K562 (cell line): ENCODE data around the gene TFAP2A. TPM values are rescaled to one million over a fixed set of nuclear protein-coding genes. Genes with fewer than 3 reads are reported as not detected.
A peak's percentile ranks its signal among the peaks of the same experiment; 100 is the strongest.

Experiments used
- ATAC-seq: fragments of 200-7000 bp; cut with Tn5 transposase; 3 replicates; pipeline ENCODE4 v1.9.1; 2020; ENCODE audit warnings: moderate library complexity
- BruUV-seq: library from RNA; stranded (reverse); fragments of 400-500 nt; replicated peaks from 2 replicates; lab custom pipeline; 2021; lab: Mats Ljungman, UMichigan
- CTCF ChIA-PET: fragments of 300-600 bp; formaldehyde crosslinking; extraction: SDS; loops from one replicate; lab custom pipeline; 2021; ENCODE audit warnings: low intra/inter-chr PET ratio; lab: Yijun Ruan, JAX
- POLR2A ChIA-PET: fragments of 300-600, 350-650 bp; sonication (Branson Sonifier 250); formaldehyde crosslinking; extraction: SDS; loops from one replicate; lab custom pipeline; 2021; ENCODE audit warnings: antibody characterized with exemption, inconsistent platforms; lab: Yijun Ruan, JAX
- DNase-seq, 4 experiments: peaks; one replicate each; pipeline versions ENCODE4 v3.0.0 to v3.0.0-alpha.2; 2011 to 2018; ENCODE audit warnings: low spot score in 3 of 4, mixed read lengths in 3 of 4; ENCODE audit errors: extremely low read depth in 1 of 4
- FAIRE-seq: peaks from 2 replicates; lab custom pipeline; 2011; peaks lifted over from hg19 to GRCh38; lab: Jason Lieb, UNC
- H2AFZ ChIP-seq: 2 replicates; pipeline ENCODE4 v1.6.0; 2011; ENCODE audit warnings: low read depth, low read length, control low read depth, inconsistent platforms
- H3K27ac ChIP-seq: fragments of 200-600 bp; 3 replicates; pipeline ENCODE4 v1.8.0; 2011; ENCODE audit warnings: low read depth, mild to moderate bottlenecking, control low read depth, inconsistent platforms, low read length, moderate library complexity, mixed read lengths; ENCODE audit errors: extremely low read depth
- H3K27me3 ChIP-seq, 2 experiments: fragments of 300-600 bp in 1 of 2; 2 replicates in 1 of 2; 3 replicates in 1 of 2; pipeline versions ENCODE4 v1.6.0 to v1.8.0; 2011; ENCODE audit warnings: inconsistent platforms in 2 of 2, low read length in 2 of 2, mild to moderate bottlenecking in 1 of 2, mixed read lengths in 1 of 2, moderate library complexity in 1 of 2; ENCODE audit not compliant: control insufficient read depth in 2 of 2, insufficient read depth in 2 of 2
- H3K36me3 ChIP-seq: fragments of 300-600 bp; 3 replicates; pipeline ENCODE4 v1.8.0; 2011; ENCODE audit warnings: mild to moderate bottlenecking, low read length, inconsistent platforms; ENCODE audit not compliant: control insufficient read depth, insufficient read depth
- H3K4me1 ChIP-seq, 2 experiments: fragments of 200-600 bp in 1 of 2; replicated peaks in 1 of 2; 2 replicates in 1 of 2; 3 replicates in 1 of 2; pipeline versions ENCODE4 v1.5.1 to v1.8.0; 2011; ENCODE audit warnings: inconsistent platforms in 2 of 2, low read length in 2 of 2, mild to moderate bottlenecking in 1 of 2, mixed read lengths in 1 of 2, moderate library complexity in 1 of 2; ENCODE audit not compliant: control insufficient read depth in 2 of 2, insufficient read depth in 2 of 2
- H3K4me2 ChIP-seq: 2 replicates; pipeline ENCODE4 v1.6.1; 2011; ENCODE audit warnings: low read length, control low read depth, inconsistent platforms, mixed read lengths; ENCODE audit not compliant: insufficient read depth
- H3K4me3 ChIP-seq: fragments of 200-600 bp; sonication (generic), shearing (Covaris generic); 2 replicates; pipeline ENCODE4 v1.5.1; 2016; ENCODE audit warnings: control low read depth, inconsistent platforms
- H3K79me2 ChIP-seq: fragments of 200-600 bp; 3 replicates; pipeline ENCODE4 v1.8.0; 2011; ENCODE audit warnings: low read length, inconsistent platforms; ENCODE audit not compliant: control insufficient read depth, insufficient read depth
- H3K9ac ChIP-seq, 2 experiments: 2 replicates each; pipeline versions ENCODE4 v1.6.0 to v1.6.1; 2011; ENCODE audit warnings: low read depth in 2 of 2, low read length in 2 of 2, control low read depth in 1 of 2, inconsistent platforms in 1 of 2, mild to moderate bottlenecking in 1 of 2, mixed read lengths in 1 of 2; ENCODE audit not compliant: insufficient read depth in 1 of 2
- H3K9me1 ChIP-seq: one replicate; pipeline ENCODE4 v1.6.0; 2011; ENCODE audit warnings: inconsistent platforms, mild to moderate bottlenecking, low read length, moderate library complexity; ENCODE audit not compliant: control insufficient read depth, insufficient read depth
- H3K9me3 ChIP-seq: replicated peaks from 2 replicates; pipeline ENCODE4 v1.5.1; 2011; ENCODE audit warnings: low read depth, low read length, inconsistent platforms; ENCODE audit not compliant: control insufficient read depth, insufficient read depth
- H4K20me1 ChIP-seq: replicated peaks from 2 replicates; pipeline ENCODE4 v1.6.1; 2011; ENCODE audit warnings: low read length, inconsistent platforms, mixed read lengths; ENCODE audit not compliant: control insufficient read depth, insufficient read depth
- CTBP1 ChIP-seq: fragments of 450-650 bp; IDR thresholded peaks from 2 replicates; pipeline ENCODE4 v1.6.1; 2016; ENCODE audit warnings: borderline replicate concordance
- WGBS: fragments of 100-300 bp; shearing (Covaris generic); methylation state at CpG from one replicate; pipeline ENCODE4 v1.1.6; 2016; ENCODE audit warnings: low coverage, mixed read lengths; ENCODE audit not compliant: insufficient coverage; ENCODE audit errors: missing lambda C conversion rate; 5-methylcytosine and 5-hydroxymethylcytosine counted together
- in situ Hi-C: fragments of 300-500 bp; cut with MboI; formaldehyde crosslinking; loops from 4 replicates; pipeline ENCODE4 v1.15.0; 2018; ENCODE audit warnings: inconsistent platforms, mixed read lengths
- intact Hi-C: fragments of 100-400 bp; cut with micrococcal nuclease; formaldehyde crosslinking; loops from 2 replicates; pipeline ENCODE4 v1.14.2; 2022
- polyA plus RNA-seq, 8 experiments: library from polyadenylated mRNA; depleted of rRNA in 4 of 8; stranded (reverse) in 5 of 8; unstranded in 3 of 8; fragments of >200 nt; fragmentation: Nextera tagmentation in 2 of 8; fragmentation: Illumina TruSeq in 1 of 8; extraction: Ambion mirVana in 2 of 8; extraction: Trizol in 1 of 8; gene quantifications; 2 replicates each; pipeline versions ENCODE4 v1.2.1 to v1.2.3, GENCODE V29; 2011 to 2014; ENCODE audit warnings: inconsistent platforms in 1 of 8, missing spikeins in 1 of 8
- total RNA-seq, 7 experiments: library from RNA; depleted of rRNA in 6 of 7; stranded (reverse); fragments of >200 nt in 6 of 7; fragmentation: Illumina TruSeq in 2 of 7; extraction: Trizol in 2 of 7; gene quantifications; 2 replicates each; pipeline versions ENCODE4 v1.2.1 to v1.2.3, GENCODE V29; 2011 to 2021; ENCODE audit warnings: low replicate concordance in 1 of 7
- TF ChIP-seq, protein P1 (sequence below): fragments of 450-650 bp; IDR thresholded peaks from 2 replicates; pipeline ENCODE4 v1.6.1; 2016; ENCODE audit warnings: mild to moderate bottlenecking, moderate library complexity

TFAP2A gene
- total and polyA plus RNA-seq, 9 of the 15 experiments (the other 6 are each of a cell fraction or from before 2014, with no cell fraction given), result 0.14 to 0.53 (median 0.19) TPM; not detected in 1

DNA sequence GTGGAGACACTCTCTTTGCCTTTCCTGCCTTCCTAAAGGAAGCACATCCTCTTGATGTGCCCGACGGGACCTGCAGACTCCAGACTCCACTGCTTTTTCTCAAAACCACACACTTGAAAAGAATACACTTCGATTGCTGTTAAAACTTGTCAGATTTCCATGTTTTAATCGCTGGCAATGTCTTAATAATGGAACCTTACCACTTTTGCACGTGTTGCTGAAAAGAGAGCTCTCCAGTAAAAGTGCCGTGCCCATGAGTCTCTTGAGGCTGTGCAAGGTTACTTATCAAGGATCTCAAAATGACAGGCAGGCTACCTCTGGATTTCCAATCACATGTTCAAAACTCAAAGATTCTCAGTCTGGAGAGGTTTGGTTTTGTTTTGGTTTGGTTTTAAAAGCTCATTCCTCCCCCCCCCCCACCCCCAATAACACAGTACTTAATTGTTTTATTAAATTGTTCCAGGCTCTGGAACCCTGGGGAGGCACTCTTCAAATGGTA is 12.0 kb upstream of the TFAP2A start:
- H3K9me1 ChIP-seq, result no peaks in the 10 kb centered on the region
- TF ChIP-seq CTBP1, result no peak
- TF ChIP-seq, protein P1, sequence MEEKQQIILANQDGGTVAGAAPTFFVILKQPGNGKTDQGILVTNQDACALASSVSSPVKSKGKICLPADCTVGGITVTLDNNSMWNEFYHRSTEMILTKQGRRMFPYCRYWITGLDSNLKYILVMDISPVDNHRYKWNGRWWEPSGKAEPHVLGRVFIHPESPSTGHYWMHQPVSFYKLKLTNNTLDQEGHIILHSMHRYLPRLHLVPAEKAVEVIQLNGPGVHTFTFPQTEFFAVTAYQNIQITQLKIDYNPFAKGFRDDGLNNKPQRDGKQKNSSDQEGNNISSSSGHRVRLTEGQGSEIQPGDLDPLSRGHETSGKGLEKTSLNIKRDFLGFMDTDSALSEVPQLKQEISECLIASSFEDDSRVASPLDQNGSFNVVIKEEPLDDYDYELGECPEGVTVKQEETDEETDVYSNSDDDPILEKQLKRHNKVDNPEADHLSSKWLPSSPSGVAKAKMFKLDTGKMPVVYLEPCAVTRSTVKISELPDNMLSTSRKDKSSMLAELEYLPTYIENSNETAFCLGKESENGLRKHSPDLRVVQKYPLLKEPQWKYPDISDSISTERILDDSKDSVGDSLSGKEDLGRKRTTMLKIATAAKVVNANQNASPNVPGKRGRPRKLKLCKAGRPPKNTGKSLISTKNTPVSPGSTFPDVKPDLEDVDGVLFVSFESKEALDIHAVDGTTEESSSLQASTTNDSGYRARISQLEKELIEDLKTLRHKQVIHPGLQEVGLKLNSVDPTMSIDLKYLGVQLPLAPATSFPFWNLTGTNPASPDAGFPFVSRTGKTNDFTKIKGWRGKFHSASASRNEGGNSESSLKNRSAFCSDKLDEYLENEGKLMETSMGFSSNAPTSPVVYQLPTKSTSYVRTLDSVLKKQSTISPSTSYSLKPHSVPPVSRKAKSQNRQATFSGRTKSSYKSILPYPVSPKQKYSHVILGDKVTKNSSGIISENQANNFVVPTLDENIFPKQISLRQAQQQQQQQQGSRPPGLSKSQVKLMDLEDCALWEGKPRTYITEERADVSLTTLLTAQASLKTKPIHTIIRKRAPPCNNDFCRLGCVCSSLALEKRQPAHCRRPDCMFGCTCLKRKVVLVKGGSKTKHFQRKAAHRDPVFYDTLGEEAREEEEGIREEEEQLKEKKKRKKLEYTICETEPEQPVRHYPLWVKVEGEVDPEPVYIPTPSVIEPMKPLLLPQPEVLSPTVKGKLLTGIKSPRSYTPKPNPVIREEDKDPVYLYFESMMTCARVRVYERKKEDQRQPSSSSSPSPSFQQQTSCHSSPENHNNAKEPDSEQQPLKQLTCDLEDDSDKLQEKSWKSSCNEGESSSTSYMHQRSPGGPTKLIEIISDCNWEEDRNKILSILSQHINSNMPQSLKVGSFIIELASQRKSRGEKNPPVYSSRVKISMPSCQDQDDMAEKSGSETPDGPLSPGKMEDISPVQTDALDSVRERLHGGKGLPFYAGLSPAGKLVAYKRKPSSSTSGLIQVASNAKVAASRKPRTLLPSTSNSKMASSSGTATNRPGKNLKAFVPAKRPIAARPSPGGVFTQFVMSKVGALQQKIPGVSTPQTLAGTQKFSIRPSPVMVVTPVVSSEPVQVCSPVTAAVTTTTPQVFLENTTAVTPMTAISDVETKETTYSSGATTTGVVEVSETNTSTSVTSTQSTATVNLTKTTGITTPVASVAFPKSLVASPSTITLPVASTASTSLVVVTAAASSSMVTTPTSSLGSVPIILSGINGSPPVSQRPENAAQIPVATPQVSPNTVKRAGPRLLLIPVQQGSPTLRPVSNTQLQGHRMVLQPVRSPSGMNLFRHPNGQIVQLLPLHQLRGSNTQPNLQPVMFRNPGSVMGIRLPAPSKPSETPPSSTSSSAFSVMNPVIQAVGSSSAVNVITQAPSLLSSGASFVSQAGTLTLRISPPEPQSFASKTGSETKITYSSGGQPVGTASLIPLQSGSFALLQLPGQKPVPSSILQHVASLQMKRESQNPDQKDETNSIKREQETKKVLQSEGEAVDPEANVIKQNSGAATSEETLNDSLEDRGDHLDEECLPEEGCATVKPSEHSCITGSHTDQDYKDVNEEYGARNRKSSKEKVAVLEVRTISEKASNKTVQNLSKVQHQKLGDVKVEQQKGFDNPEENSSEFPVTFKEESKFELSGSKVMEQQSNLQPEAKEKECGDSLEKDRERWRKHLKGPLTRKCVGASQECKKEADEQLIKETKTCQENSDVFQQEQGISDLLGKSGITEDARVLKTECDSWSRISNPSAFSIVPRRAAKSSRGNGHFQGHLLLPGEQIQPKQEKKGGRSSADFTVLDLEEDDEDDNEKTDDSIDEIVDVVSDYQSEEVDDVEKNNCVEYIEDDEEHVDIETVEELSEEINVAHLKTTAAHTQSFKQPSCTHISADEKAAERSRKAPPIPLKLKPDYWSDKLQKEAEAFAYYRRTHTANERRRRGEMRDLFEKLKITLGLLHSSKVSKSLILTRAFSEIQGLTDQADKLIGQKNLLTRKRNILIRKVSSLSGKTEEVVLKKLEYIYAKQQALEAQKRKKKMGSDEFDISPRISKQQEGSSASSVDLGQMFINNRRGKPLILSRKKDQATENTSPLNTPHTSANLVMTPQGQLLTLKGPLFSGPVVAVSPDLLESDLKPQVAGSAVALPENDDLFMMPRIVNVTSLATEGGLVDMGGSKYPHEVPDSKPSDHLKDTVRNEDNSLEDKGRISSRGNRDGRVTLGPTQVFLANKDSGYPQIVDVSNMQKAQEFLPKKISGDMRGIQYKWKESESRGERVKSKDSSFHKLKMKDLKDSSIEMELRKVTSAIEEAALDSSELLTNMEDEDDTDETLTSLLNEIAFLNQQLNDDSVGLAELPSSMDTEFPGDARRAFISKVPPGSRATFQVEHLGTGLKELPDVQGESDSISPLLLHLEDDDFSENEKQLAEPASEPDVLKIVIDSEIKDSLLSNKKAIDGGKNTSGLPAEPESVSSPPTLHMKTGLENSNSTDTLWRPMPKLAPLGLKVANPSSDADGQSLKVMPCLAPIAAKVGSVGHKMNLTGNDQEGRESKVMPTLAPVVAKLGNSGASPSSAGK, result 0 out of 2 replicates have a peak, but pooled peaks have one; percentile 23
- TF ChIP-seq, all 486 proteins: peak for 1
- Histone ChIP-seq H3K4me3 (no peak overlapping the region), H3K27me3 (peaks cover 14 to 33% of the 10 kb centered on the region in 2 experiments), H3K4me2 (no peak overlapping the region), H3K9me3 (no peaks in the 10 kb centered on the region), H3K9ac (no peak overlapping the region), H3K4me1 (peaks cover 8 to 19% of the 10 kb centered on the region in 2 experiments; a peak in 4 of 5 replicates), H3K79me2 (no peaks in the 10 kb centered on the region), H4K20me1 (no peaks in the 10 kb centered on the region), H3K27ac (no peak overlapping the region), H3K36me3 (no peaks in the 10 kb centered on the region), H2AFZ (peak overlapping the region; percentile 66)
- ChIA-PET POLR2A (no interaction called here), CTCF (interaction anchor here (0.6 kb wide), 1 partner anchor 427 kb away, joined by 3 read pairs; no protein-coding TSS in a partner anchor)
- DNase-seq (no peak), ATAC-seq (no peak), FAIRE-seq (no peak)
- no TSS peak for BruUV-seq
- WGBS, result 18% methylated on average over 6 of the region's 6 CpGs
- in situ Hi-C loops, result loop anchor here (25.0 kb wide), 1 partner anchor 1990 kb away; the partner anchor contains the start of gene SLC35B3
- intact Hi-C loops, result loop anchor here (5.0 to 10.0 kb wide), 2 partner anchors 395 to 1992 kb away; partner anchors contain the start of gene SLC35B3
